Astrocyte of the hippocampus (primary cell): Measurements from ENCODE around the gene ITGA7.

Experiments
- DNase-seq: peaks from one replicate; pipeline ENCODE4 v3.0.0; 2011; ENCODE audit warnings: low read depth, low spot score

The ITGA7 gene

GRCh38 chr12:55733858-55734257, 26.2 kb upstream of the ITGA7 start:
- no peak for DNase-seq

GRCh38 chr12:55733021-55733555, 25.4 kb upstream of the ITGA7 start:
- no peak for DNase-seq

- DNase-seq, result no peak
These were observed 24.6 kb upstream of the ITGA7 start for GRCh38 chr12:55732288-55732687.

GRCh38 chr12:55729819-55730818, 22.4 kb upstream of the ITGA7 start:
- DNase-seq, result peak; percentile 75

GRCh38 chr12:55728939-55729818, 21.5 kb upstream of the ITGA7 start, which contains the start of gene CD63:
TSS of gene CD63 (minus strand) at chr12:55729009. CDS start at chr12:55728341, 668 bp downstream.
- peak; percentile 95 for DNase-seq

- peak; percentile 87 for DNase-seq
These were observed 20.7 kb upstream of the ITGA7 start for GRCh38 chr12:55728186-55728938.

- DNase-seq, result peak; percentile 65
These were observed 20.0 kb upstream of the ITGA7 start for GRCh38 chr12:55727643-55728185.

- DNase-seq, result no peak
These were observed 19.3 kb upstream of the ITGA7 start for GRCh38 chr12:55726971-55727370.

GRCh38 chr12:55725556-55725955, 17.9 kb upstream of the ITGA7 start:
- DNase-seq, result no peak

- no peak for DNase-seq
These were observed 17.2 kb upstream of the ITGA7 start for GRCh38 chr12:55724940-55725309.

- DNase-seq, result peak; percentile 78
These were observed 16.7 kb upstream of the ITGA7 start for GRCh38 chr12:55724226-55724939.

- no peak for DNase-seq
These were observed 16.0 kb upstream of the ITGA7 start for GRCh38 chr12:55723516-55724225.

- no peak for DNase-seq
These were observed 15.2 kb upstream of the ITGA7 start for GRCh38 chr12:55722948-55723347.

- DNase-seq, result no peak
These were observed 14.0 kb upstream of the ITGA7 start for GRCh38 chr12:55721601-55722213.

GRCh38 chr12:55720894-55721444, 13.3 kb upstream of the ITGA7 start:
- peak; percentile 95 for DNase-seq

- peak; percentile 79 for DNase-seq
These were observed 12.4 kb upstream of the ITGA7 start, which contains the start of gene RDH5 for GRCh38 chr12:55720071-55720564. TSS of gene RDH5 (plus strand) at chr12:55720393. CDS start at chr12:55721185, 792 bp downstream.

- DNase-seq, result no peak
These were observed 11.7 kb upstream of the ITGA7 start for GRCh38 chr12:55719371-55719770.

- DNase-seq, result no peak
These were observed 11.0 kb upstream of the ITGA7 start for GRCh38 chr12:55718624-55719275.
